ENCODE results near the gene BRD3OS.

DNA sequence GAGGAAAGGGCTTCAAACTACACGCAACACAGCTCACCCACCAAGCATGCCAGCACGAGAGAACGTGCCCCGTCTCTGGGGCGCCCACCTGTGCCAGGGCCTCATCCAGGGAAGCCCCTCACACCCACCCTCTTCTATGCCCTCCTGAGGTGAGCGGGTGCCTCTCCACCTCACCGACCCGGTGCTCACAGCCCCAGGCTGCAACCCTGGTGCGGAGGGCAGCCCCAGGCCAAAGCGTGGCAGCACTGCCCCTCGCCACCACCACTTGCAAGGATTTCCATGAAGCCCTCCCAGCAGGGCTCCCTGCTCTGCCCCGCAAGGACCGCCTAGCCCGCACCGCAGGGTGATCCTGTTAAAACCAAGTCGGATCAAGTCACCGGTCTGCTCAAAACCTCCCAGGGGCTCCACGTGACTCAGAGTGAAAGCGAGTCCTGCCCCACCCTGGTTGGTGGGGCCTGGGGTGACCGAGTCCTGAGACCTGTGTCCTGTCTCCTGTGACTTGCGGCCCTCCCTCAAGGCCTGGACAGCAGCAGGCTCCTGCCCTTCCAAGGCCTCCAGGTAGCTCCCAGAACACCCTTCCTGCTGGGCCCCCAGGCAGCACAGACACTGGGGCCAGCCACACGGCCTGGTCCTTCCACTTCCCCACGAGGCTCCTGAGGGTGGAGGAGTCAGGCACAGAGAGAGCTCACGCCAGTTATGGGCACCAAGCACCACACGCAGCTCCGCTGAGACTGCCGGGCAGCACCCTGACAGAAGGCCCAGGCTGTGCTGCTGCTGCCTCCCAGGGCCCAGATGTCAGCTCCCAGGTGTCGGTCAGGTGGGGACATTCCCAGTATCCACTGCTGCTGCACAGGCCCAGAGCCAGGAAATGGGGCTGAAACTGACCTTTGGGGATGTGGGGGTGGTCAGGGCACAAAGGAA is 29.9 kb downstream of the BRD3OS start:
- TF ChIP-seq, protein P1, sequence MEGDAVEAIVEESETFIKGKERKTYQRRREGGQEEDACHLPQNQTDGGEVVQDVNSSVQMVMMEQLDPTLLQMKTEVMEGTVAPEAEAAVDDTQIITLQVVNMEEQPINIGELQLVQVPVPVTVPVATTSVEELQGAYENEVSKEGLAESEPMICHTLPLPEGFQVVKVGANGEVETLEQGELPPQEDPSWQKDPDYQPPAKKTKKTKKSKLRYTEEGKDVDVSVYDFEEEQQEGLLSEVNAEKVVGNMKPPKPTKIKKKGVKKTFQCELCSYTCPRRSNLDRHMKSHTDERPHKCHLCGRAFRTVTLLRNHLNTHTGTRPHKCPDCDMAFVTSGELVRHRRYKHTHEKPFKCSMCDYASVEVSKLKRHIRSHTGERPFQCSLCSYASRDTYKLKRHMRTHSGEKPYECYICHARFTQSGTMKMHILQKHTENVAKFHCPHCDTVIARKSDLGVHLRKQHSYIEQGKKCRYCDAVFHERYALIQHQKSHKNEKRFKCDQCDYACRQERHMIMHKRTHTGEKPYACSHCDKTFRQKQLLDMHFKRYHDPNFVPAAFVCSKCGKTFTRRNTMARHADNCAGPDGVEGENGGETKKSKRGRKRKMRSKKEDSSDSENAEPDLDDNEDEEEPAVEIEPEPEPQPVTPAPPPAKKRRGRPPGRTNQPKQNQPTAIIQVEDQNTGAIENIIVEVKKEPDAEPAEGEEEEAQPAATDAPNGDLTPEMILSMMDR (IDR thresholded peaks at IDR 0.05): no peak
- no peak for TF ChIP-seq ZFX (IDR thresholded peaks at IDR 0.05; ENCODE audit: borderline replicate concordance)

Data from 22Rv1 (cell line).